Astrocyte of the cerebellum (primary cell): ENCODE measurements around the gene CRYM.

ENCODE experiments used
- DNase-seq: peaks from one replicate; pipeline ENCODE4 v3.0.0-alpha.2; 2011; ENCODE audit warnings: low read depth
- H3K4me3 ChIP-seq: 2 replicates; pipeline ENCODE4 v1.5.1; 2011; ENCODE audit warnings: mild to moderate bottlenecking, low read depth, low read length, moderate library complexity
- in situ Hi-C: cut with HindIII; loops from 2 replicates; pipeline ENCODE4 v1.10.0; 2017; ENCODE audit warnings: low sequenced_read_pairs
- TF ChIP-seq, protein P1 (sequence below): IDR thresholded peaks from 2 replicates; pipeline ENCODE4 v1.5.1; 2012; ENCODE audit warnings: low read length, low read depth, moderate library complexity, mild to moderate bottlenecking; ENCODE audit errors: missing control alignments

Gene CRYM

DNA sequence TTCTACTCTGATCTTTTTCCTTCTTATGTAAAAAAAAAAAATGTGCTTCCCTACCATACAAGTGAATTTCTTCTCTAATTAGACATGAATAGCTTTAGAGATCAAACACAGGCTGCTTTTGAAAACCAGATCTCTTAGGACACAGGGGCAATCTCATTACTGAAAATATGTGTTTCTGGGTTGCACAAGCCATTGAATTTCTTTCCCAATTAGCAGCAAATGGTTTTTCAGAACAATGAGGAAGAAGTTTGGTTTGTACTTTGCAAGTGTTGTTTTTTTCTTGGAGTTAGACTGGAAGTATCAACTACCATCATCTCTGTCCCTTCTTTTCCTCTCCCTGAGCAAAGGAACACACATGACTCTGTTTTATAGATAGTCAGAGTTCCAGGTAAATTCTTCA, 50.2 kb downstream of the CRYM start:
- TF ChIP-seq, protein P1, sequence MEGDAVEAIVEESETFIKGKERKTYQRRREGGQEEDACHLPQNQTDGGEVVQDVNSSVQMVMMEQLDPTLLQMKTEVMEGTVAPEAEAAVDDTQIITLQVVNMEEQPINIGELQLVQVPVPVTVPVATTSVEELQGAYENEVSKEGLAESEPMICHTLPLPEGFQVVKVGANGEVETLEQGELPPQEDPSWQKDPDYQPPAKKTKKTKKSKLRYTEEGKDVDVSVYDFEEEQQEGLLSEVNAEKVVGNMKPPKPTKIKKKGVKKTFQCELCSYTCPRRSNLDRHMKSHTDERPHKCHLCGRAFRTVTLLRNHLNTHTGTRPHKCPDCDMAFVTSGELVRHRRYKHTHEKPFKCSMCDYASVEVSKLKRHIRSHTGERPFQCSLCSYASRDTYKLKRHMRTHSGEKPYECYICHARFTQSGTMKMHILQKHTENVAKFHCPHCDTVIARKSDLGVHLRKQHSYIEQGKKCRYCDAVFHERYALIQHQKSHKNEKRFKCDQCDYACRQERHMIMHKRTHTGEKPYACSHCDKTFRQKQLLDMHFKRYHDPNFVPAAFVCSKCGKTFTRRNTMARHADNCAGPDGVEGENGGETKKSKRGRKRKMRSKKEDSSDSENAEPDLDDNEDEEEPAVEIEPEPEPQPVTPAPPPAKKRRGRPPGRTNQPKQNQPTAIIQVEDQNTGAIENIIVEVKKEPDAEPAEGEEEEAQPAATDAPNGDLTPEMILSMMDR: no peak
- H3K4me3 ChIP-seq: no peak overlapping the region
- DNase-seq: no peak
- in situ Hi-C loops: no loop called here

DNA sequence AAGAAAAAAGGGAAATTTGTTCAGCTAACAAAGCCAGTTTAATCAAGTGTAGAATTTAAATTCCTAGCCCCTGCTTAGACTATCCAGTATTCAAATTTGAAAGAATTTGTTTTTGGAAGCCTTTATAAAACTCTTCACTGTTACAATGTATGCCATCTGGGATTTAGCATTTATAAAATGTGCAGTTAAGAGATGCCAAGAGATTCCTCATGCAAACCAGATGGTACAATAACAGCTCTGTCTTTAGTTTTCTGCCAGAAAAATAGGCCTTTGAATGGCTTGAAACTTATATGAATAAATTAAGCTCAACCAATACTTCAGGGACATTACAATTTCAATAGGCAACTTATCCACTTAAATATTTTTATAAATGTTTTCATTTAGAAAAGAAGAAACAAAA, 51.3 kb downstream of the CRYM start:
- no peak overlapping the region for H3K4me3 ChIP-seq
- TF ChIP-seq, protein P1: no peak
- no peak for DNase-seq
- in situ Hi-C loops: no loop called here

DNA sequence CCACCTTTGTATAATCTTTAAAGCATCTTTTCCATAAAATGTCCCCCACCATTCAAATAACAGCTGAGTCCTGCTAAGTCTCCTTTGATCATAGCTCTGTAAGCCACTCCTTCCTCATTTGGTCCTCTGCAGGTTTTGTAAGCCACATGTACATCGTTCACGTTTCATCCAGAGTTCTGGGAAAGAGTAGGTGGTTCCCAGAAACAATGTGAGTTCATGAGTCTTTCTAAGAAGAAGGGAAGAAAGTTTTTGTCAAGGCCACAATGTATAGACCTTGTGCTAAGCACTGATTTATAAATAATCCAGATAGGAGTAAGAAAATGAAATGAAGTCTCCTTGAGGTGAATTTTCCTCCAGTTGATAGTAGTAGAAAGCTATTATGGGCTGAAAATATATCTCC, 53.3 kb downstream of the CRYM start:
- in situ Hi-C loops: no loop called here
- H3K4me3 ChIP-seq: no peak overlapping the region

DNA sequence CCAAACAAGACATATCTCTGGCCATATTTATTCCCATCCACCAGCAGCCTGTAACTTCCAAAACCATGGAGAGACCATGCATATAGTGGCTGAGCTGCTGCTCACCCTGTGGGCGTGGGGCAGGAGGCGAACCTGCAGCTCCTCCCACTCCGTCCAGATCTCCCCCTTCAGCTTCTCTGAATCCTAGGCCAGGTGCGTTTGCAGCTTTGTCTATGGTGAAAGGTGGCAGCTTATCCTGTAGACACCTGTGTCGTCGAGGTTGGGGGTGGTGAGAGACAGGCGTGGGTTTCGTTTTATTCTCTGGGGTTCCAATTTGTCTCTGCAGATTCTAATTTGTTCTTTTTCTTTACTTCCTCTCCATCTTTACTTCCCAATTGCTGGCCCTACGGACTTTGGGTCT, 54.3 kb downstream of the CRYM start:
- no peak for DNase-seq
- TF ChIP-seq, protein P1: no peak
- in situ Hi-C loops: no loop called here
- no peak overlapping the region for H3K4me3 ChIP-seq

More for the DNA sequence above, 53.3 kb downstream of the CRYM start:
- TF ChIP-seq, protein P1: no peak
- DNase-seq: no peak

DNA sequence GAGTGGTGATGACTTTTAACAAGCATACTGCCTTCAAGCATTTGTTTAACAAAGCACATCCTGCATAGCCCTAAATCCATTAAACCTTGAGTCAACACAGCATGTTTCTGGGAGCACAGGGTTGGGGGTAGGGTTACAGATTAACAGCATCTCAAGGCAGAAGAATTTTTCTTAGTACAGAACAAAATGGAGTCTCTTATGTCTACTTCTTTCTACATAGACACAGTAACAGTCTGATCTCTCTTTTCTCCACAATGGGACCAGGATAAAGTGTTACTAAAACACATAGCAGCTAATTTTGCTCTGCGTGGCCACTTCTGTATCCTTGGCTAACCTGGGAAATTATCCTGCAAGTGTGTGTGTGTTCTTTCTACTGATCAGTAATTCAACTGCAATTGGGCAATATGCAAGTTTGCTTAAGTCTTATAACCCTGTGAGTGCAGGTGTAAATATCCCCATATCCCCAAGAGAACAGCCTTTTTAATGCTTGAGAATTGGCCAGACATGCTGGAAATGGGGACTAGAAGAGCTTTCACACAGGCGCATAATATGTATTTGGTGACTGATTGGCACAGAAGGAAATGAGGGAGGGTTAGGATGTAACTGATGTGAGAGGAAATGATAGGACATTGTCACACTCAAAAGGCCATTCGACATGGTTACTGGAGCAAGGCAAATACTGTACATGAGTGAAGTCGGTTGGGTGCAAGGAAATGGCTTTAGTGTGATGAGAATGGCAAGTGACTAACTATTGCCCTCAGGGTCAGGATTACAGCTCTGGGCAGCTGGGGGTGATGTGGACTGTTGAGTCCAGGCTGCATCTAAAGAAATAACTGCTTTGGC, 55.4 kb downstream of the CRYM start:
- in situ Hi-C loops: no loop called here
- H3K4me3 ChIP-seq: no peak overlapping the region
- no peak for DNase-seq
- TF ChIP-seq, protein P1: no peak

DNA sequence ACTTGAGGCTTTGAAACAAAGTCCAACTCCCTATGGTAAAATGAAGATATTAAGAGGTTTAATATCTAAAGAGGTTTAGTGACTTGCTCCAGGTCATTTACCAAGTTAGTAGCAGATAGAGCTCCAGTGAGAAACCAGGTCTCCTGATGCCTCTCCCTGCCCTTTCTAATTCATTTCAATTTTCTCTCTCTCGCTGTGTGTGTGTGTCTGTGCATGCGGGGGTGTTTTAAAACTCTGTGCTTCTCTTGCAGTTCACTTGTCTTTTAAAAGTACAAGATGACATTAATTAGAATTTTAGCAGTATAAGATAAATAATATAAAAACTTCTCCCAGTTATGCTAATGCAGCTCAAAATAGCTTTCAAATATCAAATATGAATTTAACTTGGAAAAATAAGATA, 58.5 kb downstream of the CRYM start:
- no peak for DNase-seq
- in situ Hi-C loops: no loop called here
- TF ChIP-seq, protein P1: no peak
- H3K4me3 ChIP-seq: no peak overlapping the region

DNA sequence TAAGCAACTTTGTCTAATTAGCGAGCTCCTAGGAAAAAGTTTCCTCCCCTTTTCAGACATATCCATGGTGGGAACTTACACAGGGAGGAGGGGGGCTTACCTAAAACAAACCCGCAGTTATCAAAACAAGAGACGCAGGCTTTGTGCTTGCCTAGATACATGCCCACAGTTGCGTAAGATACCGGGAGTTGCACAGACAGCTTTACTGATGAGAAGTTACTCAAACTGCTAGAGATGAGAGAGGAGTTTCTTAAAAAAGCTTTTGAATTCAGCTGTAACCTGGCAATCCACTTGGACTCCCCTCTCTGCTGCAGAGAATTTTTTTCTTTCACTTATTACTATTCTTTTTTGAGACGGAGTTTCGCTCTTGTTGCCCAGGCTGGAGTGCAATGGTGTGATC, 59.9 kb downstream of the CRYM start:
- in situ Hi-C loops: no loop called here
- no peak overlapping the region for H3K4me3 ChIP-seq
- TF ChIP-seq, protein P1: no peak
- no peak for DNase-seq
